DOHH2 (cell line): Measurements from ENCODE around the gene NAA60.
"Not testable (repeated sequence)": the region's sequence is repeated elsewhere in the genome, so short reads cannot be mapped to it uniquely, and the experiment has no call there.

ENCODE experiments used
- H3F3A ChIP-seq: fragments of 200-600 bp; sonication (generic), shearing (Covaris generic); 2 replicates; pipeline ENCODE4 v1.6.0; 2016; ENCODE audit warnings: antibody characterized with exemption, mild to moderate bottlenecking; ENCODE audit not compliant: control insufficient read depth, insufficient read depth
- H3K27ac ChIP-seq: fragments of 200-600 bp; sonication (generic); 2 replicates; pipeline ENCODE4 v1.5.1; 2014; ENCODE audit warnings: low read depth, mild to moderate bottlenecking, low read length, moderate library complexity
- H3K27me3 ChIP-seq: fragments of 200-600 bp; sonication (generic); 2 replicates; pipeline ENCODE4 v1.6.1; 2014; ENCODE audit warnings: mild to moderate bottlenecking, low read length, mixed read lengths; ENCODE audit not compliant: control insufficient read depth
- H3K36me3 ChIP-seq: fragments of 200-600 bp; sonication (generic); 2 replicates; pipeline ENCODE4 v1.6.1; 2014; ENCODE audit warnings: mild to moderate bottlenecking, low read length, moderate library complexity, mixed read lengths; ENCODE audit not compliant: control insufficient read depth
- H3K4me1 ChIP-seq: fragments of 200-600 bp; sonication (generic); 2 replicates; pipeline ENCODE4 v1.6.1; 2014; ENCODE audit warnings: mild to moderate bottlenecking, low read length, mixed read lengths; ENCODE audit not compliant: control insufficient read depth
- H3K4me2 ChIP-seq: fragments of 200-600 bp; sonication (generic); 2 replicates; pipeline ENCODE4 v1.6.0; 2014; ENCODE audit warnings: mild to moderate bottlenecking, low read length, moderate library complexity
- H3K4me3 ChIP-seq: fragments of 200-600 bp; sonication (generic); 2 replicates; pipeline ENCODE4 v1.5.1; 2014; ENCODE audit warnings: mild to moderate bottlenecking, low read length, mixed read lengths
- H3K79me2 ChIP-seq: fragments of 200-600 bp; sonication (generic); 2 replicates; pipeline ENCODE4 v1.6.1; 2014; ENCODE audit warnings: mild to moderate bottlenecking, low read length, mixed read lengths; ENCODE audit not compliant: control insufficient read depth
- H3K9me2 ChIP-seq: fragments of 200-600 bp; sonication (generic); replicated peaks from 2 replicates; pipeline ENCODE4 v1.6.1; 2014; ENCODE audit warnings: mild to moderate bottlenecking, low read length, mixed read lengths; ENCODE audit not compliant: control insufficient read depth
- H3K9me3 ChIP-seq: fragments of 200-600 bp; sonication (generic); 2 replicates; pipeline ENCODE4 v1.6.1; 2014; ENCODE audit warnings: antibody characterized with exemption, low read length, mixed read lengths; ENCODE audit not compliant: control insufficient read depth, insufficient read depth
- H4K20me1 ChIP-seq: fragments of 200-600 bp; sonication (generic); 2 replicates; pipeline ENCODE4 v1.6.0; 2014; ENCODE audit warnings: low read depth, mild to moderate bottlenecking, antibody characterized with exemption, low read length, moderate library complexity; ENCODE audit not compliant: control insufficient read depth, insufficient read depth
- CTCF ChIP-seq: fragments of 200-600 bp; sonication (generic); IDR thresholded peaks from one replicate; pipeline ENCODE4 v1.5.1; 2014; ENCODE audit warnings: antibody characterized with exemption, mild to moderate bottlenecking, low read depth, low read length; ENCODE audit not compliant: poor library complexity, severe bottlenecking
- EZH2phosphoT487 ChIP-seq: fragments of 200-600 bp; sonication (generic); IDR thresholded peaks from 2 replicates; pipeline ENCODE4 v1.6.1; 2017; ENCODE audit warnings: borderline replicate concordance, mild to moderate bottlenecking, antibody characterized with exemption, low read length, moderate library complexity, mixed read lengths

Gene NAA60

GRCh38 chr16:3471518-3472176 lies 28.2 kb downstream of the NAA60 start:
- no peaks in the 10 kb centered on the region for H3F3A ChIP-seq
- H3K4me2 ChIP-seq: no peak overlapping the region
- no peak for TF ChIP-seq CTCF
- TF ChIP-seq EZH2phosphoT487: no peak

GRCh38 chr16:3472878-3473595 lies 29.6 kb downstream of the NAA60 start:
- Histone ChIP-seq H3K27ac (no peak overlapping the region), H3F3A (no peaks in the 10 kb centered on the region), H3K4me2 (no peak overlapping the region), H4K20me1 (no peaks in the 10 kb centered on the region), H3K27me3 (no peaks in the 10 kb centered on the region), H3K79me2 (peaks cover 84% of the 10 kb centered on the region), H3K9me2 (no peaks in the 10 kb centered on the region), H3K4me3 (no peak overlapping the region), H3K9me3 (peaks cover 14% of the 10 kb centered on the region; the same call in 1 of the 2 replicates), H3K36me3 (peaks cover 15% of the 10 kb centered on the region), H3K4me1 (no peaks in the 10 kb centered on the region)
- TF ChIP-seq CTCF: no peak
- TF ChIP-seq EZH2phosphoT487: no peak

More at GRCh38 chr16:3471518-3472176, 28.2 kb downstream of the NAA60 start:
- no peaks in the 10 kb centered on the region for H3K4me1 ChIP-seq
- H3K36me3 ChIP-seq: peaks cover 15% of the 10 kb centered on the region
- H4K20me1 ChIP-seq: no peaks in the 10 kb centered on the region
- H3K4me3 ChIP-seq: no peak overlapping the region
- no peaks in the 10 kb centered on the region for H3K9me2 ChIP-seq
- H3K27ac ChIP-seq: no peak overlapping the region
- peaks cover 95% of the 10 kb centered on the region for H3K79me2 ChIP-seq
- peaks cover 17% of the 10 kb centered on the region; the same call in 1 of the 2 replicates for H3K9me3 ChIP-seq
- H3K27me3 ChIP-seq: no peaks in the 10 kb centered on the region

- not testable (repeated sequence) for H3K27ac ChIP-seq, H3K27me3 ChIP-seq, H3K4me1 ChIP-seq, H3K9me2 ChIP-seq, H4K20me1 ChIP-seq, H3K4me2 ChIP-seq, H3K4me3 ChIP-seq, H3F3A ChIP-seq
- H3K9me3 ChIP-seq: peaks cover 14% of the 10 kb centered on the region; the same call in 1 of the 2 replicates
- H3K79me2 ChIP-seq: peaks cover 83% of the 10 kb centered on the region
- peaks cover 15% of the 10 kb centered on the region for H3K36me3 ChIP-seq
Observed at GRCh38 chr16:3473596-3473943, 30.1 kb downstream of the NAA60 start.

GRCh38 chr16:3474136-3474779 lies 30.8 kb downstream of the NAA60 start:
- no peaks in the 10 kb centered on the region for H3K9me2 ChIP-seq
- no peak overlapping the region for H3K4me3 ChIP-seq
- TF ChIP-seq CTCF: no peak
- H3K4me1 ChIP-seq: no peaks in the 10 kb centered on the region
- no peaks in the 10 kb centered on the region for H4K20me1 ChIP-seq
- no peaks in the 10 kb centered on the region for H3K27me3 ChIP-seq
- H3K4me2 ChIP-seq: no peak overlapping the region
- peaks cover 77% of the 10 kb centered on the region for H3K79me2 ChIP-seq
- peaks cover 14% of the 10 kb centered on the region; the same call in 1 of the 2 replicates for H3K9me3 ChIP-seq
- H3K27ac ChIP-seq: no peak overlapping the region
- peaks cover 15% of the 10 kb centered on the region for H3K36me3 ChIP-seq
- no peaks in the 10 kb centered on the region for H3F3A ChIP-seq

GRCh38 chr16:3474870-3475269 lies 31.4 kb downstream of the NAA60 start:
- H3K4me3 ChIP-seq, H3F3A ChIP-seq, H3K27ac ChIP-seq, H4K20me1 ChIP-seq, H3K4me2 ChIP-seq, H3K9me2 ChIP-seq, H3K4me1 ChIP-seq, H3K27me3 ChIP-seq: not testable (repeated sequence)
- Histone ChIP-seq H3K79me2 (peaks cover 71% of the 10 kb centered on the region), H3K9me3 (peaks cover 14% of the 10 kb centered on the region; the same call in 1 of the 2 replicates), H3K36me3 (peaks cover 21% of the 10 kb centered on the region)
